GM13977 (cell line): Measurements from ENCODE around the gene USP25.

ENCODE experiments used
- DNase-seq: peaks from one replicate; pipeline ENCODE4 v3.0.0; 2012; ENCODE audit warnings: low spot score
- CTCF ChIP-seq: IDR thresholded peaks from 2 replicates; pipeline ENCODE4 v1.5.1; 2012; ENCODE audit warnings: mild to moderate bottlenecking, control low read depth; ENCODE audit not compliant: insufficient read depth; ENCODE audit errors: extremely low read depth, missing control alignments
- in situ Hi-C: fragments of 300-500 bp; cut with MboI; formaldehyde crosslinking; loops from one replicate; pipeline ENCODE4 v1.12.0; 2022; ENCODE audit warnings: low sequenced_read_pairs, low pct_unique_long_range_greater_than_20kb, mixed read lengths, inconsistent platforms; ENCODE audit not compliant: unreplicated experiment

The USP25 gene

GRCh38 chr21:15688809-15689208 lies 41.0 kb upstream of the USP25 start:
- DNase-seq, result no peak
- in situ Hi-C loops, result no loop called here
- TF ChIP-seq CTCF, result no peak

DNA sequence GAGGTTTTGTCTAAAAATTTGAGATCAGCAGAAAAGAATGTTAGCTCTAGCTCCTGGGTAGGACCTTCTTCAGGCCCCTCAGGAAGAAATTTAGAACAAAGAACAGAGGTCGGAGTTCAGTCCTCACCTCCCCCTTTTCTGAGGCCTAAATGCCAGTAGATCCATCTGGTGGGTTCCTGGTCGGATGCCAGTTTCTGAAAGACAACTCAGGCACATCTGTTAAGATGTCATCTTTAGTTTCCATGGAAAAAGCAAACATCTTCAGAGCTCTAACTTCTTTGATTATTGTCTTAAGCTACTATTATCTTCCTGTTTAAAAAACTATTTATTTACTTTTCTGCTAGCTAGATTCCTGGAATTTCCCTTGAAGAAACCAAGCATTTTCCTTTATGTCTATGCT lies 37.1 kb upstream of the USP25 start:
- in situ Hi-C loops, result no loop called here
- TF ChIP-seq CTCF, result no peak
- no peak for DNase-seq

GRCh38 chr21:15695241-15695640 lies 34.5 kb upstream of the USP25 start:
- in situ Hi-C loops, result no loop called here
- DNase-seq, result no peak
- TF ChIP-seq CTCF, result no peak

GRCh38 chr21:15701830-15702229 lies 28.0 kb upstream of the USP25 start:
- no peak for TF ChIP-seq CTCF
- DNase-seq, result no peak
- in situ Hi-C loops, result no loop called here

- no peak for TF ChIP-seq CTCF
- no peak for DNase-seq
- in situ Hi-C loops, result no loop called here
Measured at GRCh38 chr21:15703932-15704331, 25.9 kb upstream of the USP25 start.

DNA sequence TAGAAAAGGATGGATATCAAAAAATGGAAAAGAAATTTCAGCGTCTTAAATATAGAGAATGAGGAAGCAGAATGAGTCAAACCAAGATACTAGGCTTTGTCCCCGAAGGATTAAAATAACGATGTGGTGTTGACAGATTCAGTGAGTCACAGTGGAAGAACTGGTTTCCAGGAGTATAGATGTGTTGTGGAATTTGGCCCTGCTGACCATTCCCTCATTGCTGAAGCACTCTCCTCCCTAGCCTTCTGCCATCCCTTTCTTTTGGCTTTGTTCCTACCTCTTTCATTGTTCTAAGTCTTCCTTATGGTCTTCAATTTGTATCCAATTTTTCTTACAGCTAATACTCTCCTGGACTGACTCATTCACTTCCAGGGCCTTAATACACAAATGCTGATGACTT lies 23.1 kb upstream of the USP25 start:
- in situ Hi-C loops, result no loop called here
- no peak for TF ChIP-seq CTCF

GRCh38 chr21:15713412-15713811 lies 16.4 kb upstream of the USP25 start:
- in situ Hi-C loops, result no loop called here
- no peak for TF ChIP-seq CTCF
- no peak for DNase-seq

More for the DNA sequence above, 23.1 kb upstream of the USP25 start:
- no peak for DNase-seq
